ENCODE measurements around the gene ZNF391.
"Not testable (repeated sequence)": the region's sequence is repeated elsewhere in the genome, so short reads cannot be mapped to it uniquely, and the experiment has no call there.

Gene ZNF391

DNA sequence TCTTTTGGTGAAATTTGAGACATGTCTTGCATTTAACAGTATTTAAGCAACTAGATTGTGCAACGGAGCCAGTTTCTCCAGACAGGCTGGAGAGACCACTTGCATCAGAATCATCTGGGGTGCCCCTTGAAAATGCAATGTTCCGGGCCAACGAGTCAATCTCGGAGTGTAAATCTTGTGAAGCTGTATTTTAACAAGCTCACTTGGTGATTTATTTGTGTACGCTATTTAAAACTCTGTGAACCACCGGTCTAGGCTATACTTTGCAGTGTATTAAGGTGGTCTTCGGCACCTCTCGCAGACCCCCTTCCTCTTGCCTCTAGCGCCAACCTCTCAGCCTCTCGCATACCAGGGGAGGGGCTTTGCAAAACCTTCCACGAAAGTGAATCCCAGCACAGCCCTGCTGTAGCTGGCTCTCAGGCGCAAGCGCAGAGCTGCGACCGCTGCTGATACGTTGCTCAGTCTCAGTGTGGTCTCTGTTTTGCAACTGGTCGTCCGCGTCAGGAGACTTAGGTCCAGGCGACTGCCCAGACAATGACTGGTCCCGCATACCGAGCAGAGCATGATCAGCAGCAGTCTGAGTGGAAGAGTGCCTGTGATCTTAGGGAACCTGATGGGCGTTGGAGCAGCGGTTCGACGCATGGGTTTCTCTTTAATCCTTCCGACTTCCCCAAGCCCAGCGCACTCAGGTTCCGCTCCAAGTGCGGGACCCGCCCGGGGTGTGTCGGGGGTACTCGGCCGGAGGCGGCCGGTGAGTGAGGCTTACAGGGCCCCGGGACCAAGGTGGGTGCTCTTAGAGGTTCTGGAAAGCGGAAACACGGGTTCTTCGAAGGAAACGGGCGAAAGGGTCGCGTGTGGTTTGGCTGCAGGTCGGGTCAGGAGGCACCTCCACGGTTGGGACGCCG, at the start of gene ZNF391:
Gene ZNF391 (plus strand): TSS at position 467 of the 905 bp plus-strand sequence. CDS start 11,612 bp downstream, outside the sequence.
- H3K9me3 ChIP-seq (ENCODE audit: control insufficient read depth, low read length): peaks cover 5% of the 10 kb centered on the region
- peak; percentile 95 for DNase-seq (ENCODE audit: low read depth)

DNA sequence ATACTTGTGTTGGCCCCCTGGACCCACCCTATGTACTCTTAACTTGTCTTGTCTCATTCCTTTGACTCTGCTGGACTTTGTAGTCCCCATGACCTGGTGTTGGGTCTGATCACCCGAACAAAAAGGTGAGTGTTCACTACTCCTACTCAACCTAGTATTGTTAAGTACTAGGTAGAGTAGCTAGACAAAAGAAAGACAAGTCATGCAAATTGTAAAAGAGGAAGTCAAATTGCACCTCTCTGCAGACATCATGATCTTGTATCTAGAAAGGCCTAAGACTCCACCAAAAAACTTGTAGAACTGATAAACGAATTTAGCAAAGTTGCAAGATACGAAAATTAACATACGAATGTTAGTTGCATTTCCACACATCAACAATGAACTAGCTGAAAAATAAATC, 35.7 kb upstream of the ZNF391 start:
- Histone ChIP-seq H3K9me3 (ENCODE audit: control insufficient read depth, low read length) (peaks cover 22% of the 10 kb centered on the region), H3K4me1 (ENCODE audit: control insufficient read depth, insufficient read depth, low read length) (no peaks in the 10 kb centered on the region), H3K36me3 (ENCODE audit: control insufficient read depth, insufficient read depth, low read length, severe bottlenecking) (no peaks in the 10 kb centered on the region), H3K4me3 (ENCODE audit: low read length) (no peak overlapping the region), H3K27me3 (replicated peaks; ENCODE audit: control insufficient read depth, insufficient read depth, low read length) (no peaks in the 10 kb centered on the region), H3K9ac (ENCODE audit: low read length) (no peak overlapping the region)
- DNase-seq (ENCODE audit: low read depth): no peak

More for the DNA sequence above, at the start of gene ZNF391:
- no peaks in the 10 kb centered on the region for H3K36me3 ChIP-seq (ENCODE audit: control insufficient read depth, insufficient read depth, low read length, severe bottlenecking)
- H3K4me1 ChIP-seq (ENCODE audit: control insufficient read depth, insufficient read depth, low read length): peaks cover 14% of the 10 kb centered on the region
- peak within 1 kb of the TSS; percentile 95 for H3K4me3 ChIP-seq (ENCODE audit: low read length)
- peak within 1 kb of the TSS; percentile 94 for H3K9ac ChIP-seq (ENCODE audit: low read length)
- no peaks in the 10 kb centered on the region for H3K27me3 ChIP-seq (replicated peaks; ENCODE audit: control insufficient read depth, insufficient read depth, low read length)

DNA sequence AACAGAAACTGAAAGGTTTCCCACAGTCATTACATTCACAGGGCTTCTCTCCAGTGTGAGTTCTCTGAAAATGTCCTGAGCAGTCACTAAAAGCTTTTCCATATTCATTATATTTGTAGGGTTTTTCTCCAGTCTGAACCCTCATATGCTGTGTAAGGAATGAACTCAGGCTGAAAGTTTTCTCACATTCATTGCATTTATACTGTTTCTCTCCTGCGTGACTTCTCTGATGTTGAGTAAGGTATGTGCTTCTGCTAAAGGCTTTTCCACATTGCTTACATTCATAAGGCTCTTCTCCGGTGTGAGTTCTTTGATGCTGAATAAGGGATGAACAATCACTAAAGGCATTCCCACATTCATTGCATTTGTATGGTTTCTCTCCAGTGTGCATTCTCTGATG, 29.8 kb upstream of the ZNF391 start:
- no peak for DNase-seq (ENCODE audit: low read depth)
- Histone ChIP-seq H3K27me3 (replicated peaks; ENCODE audit: control insufficient read depth, insufficient read depth, low read length) (no peaks in the 10 kb centered on the region), H3K36me3 (ENCODE audit: control insufficient read depth, insufficient read depth, low read length, severe bottlenecking) (no peaks in the 10 kb centered on the region), H3K4me1 (ENCODE audit: control insufficient read depth, insufficient read depth, low read length) (no peaks in the 10 kb centered on the region), H3K4me3 (ENCODE audit: low read length) (no peak overlapping the region), H3K9ac (ENCODE audit: low read length) (no peak overlapping the region), H3K9me3 (ENCODE audit: control insufficient read depth, low read length) (peaks cover 53% of the 10 kb centered on the region)

DNA sequence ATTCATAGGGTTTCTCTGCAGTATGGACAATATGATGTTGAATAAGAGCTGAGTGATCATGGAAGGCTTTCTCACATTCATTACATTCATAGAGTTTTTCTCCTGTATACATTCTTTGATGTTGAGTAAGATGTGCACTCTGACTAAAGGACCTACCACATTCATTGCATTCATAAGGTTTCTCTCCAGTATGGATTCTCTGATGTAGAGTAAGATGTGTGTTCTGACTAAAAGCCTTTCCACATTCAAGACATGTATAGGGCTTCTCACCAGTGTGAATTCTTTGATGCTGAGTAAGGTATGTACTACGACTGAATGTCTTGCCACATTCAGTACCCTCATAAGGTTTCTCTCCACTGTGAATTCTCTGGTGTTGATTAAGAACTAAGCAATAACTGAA, 29.3 kb upstream of the ZNF391 start:
- DNase-seq (ENCODE audit: low read depth): no peak
- H3K9ac ChIP-seq (ENCODE audit: low read length): no peak overlapping the region
- H3K4me3 ChIP-seq (ENCODE audit: low read length): no peak overlapping the region
- no peaks in the 10 kb centered on the region for H3K36me3 ChIP-seq (ENCODE audit: control insufficient read depth, insufficient read depth, low read length, severe bottlenecking)
- H3K4me1 ChIP-seq (ENCODE audit: control insufficient read depth, insufficient read depth, low read length): no peaks in the 10 kb centered on the region
- H3K27me3 ChIP-seq (replicated peaks; ENCODE audit: control insufficient read depth, insufficient read depth, low read length): no peaks in the 10 kb centered on the region
- H3K9me3 ChIP-seq (ENCODE audit: control insufficient read depth, low read length): peaks cover 53% of the 10 kb centered on the region

DNA sequence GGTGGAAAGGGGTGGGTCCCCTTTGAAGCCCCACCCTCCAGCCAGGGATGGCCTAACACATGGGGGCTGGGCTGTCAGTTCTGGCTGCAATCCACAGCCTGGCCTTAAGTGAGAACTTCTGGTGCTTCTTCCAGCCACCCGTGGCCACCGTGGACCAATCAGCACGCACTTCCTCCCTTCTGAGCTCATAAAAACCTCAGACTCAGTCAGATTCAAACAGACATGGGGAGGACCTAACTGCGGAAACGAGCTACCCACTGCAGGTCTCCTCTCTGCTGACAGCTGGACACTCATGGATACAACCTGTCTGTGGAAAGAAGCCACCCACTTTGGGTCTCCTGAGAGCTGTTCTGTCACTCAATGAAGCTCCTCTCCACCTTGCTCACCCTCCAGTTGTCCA, 20.4 kb upstream of the ZNF391 start:
- no peaks in the 10 kb centered on the region for H3K27me3 ChIP-seq (replicated peaks; ENCODE audit: control insufficient read depth, insufficient read depth, low read length)
- H3K9ac ChIP-seq (ENCODE audit: low read length): no peak overlapping the region
- no peaks in the 10 kb centered on the region for H3K4me1 ChIP-seq (ENCODE audit: control insufficient read depth, insufficient read depth, low read length)
- no peaks in the 10 kb centered on the region for H3K36me3 ChIP-seq (ENCODE audit: control insufficient read depth, insufficient read depth, low read length, severe bottlenecking)
- no peak overlapping the region for H3K4me3 ChIP-seq (ENCODE audit: low read length)
- H3K9me3 ChIP-seq (ENCODE audit: control insufficient read depth, low read length): peaks cover 5% of the 10 kb centered on the region
- no peak for DNase-seq (ENCODE audit: low read depth)

DNA sequence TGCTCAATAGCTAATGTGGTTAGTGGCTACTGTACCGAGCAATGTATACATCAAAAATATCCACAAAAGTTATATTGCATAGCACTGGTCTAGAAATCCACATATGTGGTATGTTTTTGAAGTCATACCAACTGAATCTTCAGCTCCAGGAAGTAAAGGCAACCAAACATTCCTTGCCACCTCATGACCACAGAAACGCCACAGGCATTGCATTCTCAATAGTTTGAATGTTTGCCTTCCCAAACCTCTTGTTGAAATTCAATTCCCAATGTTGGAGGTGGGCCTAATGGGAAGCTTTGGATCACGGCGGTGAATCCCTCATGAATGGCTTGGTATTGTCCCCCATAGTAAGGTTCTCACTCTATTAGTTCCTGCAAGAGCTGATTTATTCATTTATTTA, 18.2 kb upstream of the ZNF391 start:
- no peaks in the 10 kb centered on the region for H3K36me3 ChIP-seq (ENCODE audit: control insufficient read depth, insufficient read depth, low read length, severe bottlenecking)
- H3K4me1 ChIP-seq (ENCODE audit: control insufficient read depth, insufficient read depth, low read length): no peaks in the 10 kb centered on the region
- H3K9me3 ChIP-seq (ENCODE audit: control insufficient read depth, low read length): peaks cover 4% of the 10 kb centered on the region
- DNase-seq (ENCODE audit: low read depth): no peak
- peaks cover 6% of the 10 kb centered on the region for H3K27me3 ChIP-seq (replicated peaks; ENCODE audit: control insufficient read depth, insufficient read depth, low read length)
- H3K9ac ChIP-seq (ENCODE audit: low read length): no peak overlapping the region
- H3K4me3 ChIP-seq (ENCODE audit: low read length): no peak overlapping the region

DNA sequence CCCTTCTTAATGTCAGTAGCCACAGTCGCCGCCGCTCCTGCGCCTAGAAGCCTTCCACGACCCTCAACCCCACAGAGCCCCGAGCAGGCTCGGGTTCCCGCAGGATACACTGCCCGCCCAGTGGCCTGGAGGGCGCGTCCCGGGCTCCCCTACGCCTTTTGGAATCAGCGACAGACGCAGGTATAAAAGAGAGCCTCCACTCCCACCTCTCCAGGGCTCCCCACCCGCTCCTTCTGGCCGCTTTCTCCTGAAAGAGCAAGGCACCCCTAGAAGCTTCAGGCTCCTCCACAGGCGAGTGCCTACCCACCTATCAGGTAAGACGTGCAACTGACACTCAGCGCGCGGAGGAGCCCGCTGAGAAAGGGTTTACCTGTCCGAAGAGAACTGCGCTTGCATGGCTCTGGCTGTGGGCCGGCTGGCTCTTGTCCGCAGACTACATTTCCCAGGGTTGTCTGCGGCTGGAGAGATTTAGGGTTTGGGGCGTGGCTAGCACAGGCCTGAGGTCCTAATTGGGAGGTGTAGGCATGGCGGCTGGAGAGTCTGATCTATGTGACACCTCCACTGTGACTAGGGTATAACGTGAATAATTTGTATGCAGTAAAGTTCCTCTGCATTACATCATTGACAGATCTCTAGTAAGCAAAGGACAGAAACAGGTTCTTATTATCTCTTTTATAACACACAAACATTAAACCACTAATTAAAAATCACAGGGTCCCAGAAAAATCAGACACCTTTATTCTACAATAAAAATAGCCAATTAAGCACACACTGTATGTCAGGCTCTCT, 13.5 kb upstream of the ZNF391 start:
- H3K4me3 ChIP-seq (ENCODE audit: low read length): peak overlapping the region; percentile 80
- DNase-seq (ENCODE audit: low read depth): peak; percentile 80
- H3K9me3 ChIP-seq (ENCODE audit: control insufficient read depth, low read length): no peaks in the 10 kb centered on the region

DNA sequence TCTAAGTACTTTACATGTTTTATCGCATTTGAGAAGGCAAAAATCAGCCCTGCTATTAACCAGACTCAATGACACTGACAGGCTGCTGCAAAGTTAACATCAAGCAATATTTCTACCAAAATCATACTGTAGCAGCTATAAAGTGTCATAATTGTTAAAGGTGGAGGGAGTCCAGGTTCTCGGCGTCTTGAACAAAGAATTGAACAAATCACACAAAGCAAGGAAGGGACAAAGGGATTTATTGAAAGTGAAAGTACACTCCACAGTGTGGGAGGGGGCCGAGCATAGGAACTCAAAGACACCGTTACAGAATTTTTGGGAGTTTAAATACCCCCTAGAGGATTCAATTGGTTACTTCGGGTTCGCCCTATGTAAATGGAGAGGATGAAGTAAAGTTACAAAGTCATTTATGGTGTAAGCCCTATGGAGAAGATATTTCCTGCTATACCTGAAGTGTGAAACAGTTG, 12.9 kb upstream of the ZNF391 start:
- no peak overlapping the region for H3K9ac ChIP-seq (ENCODE audit: low read length)
- H3K36me3 ChIP-seq (ENCODE audit: control insufficient read depth, insufficient read depth, low read length, severe bottlenecking): no peaks in the 10 kb centered on the region
- peaks cover 6% of the 10 kb centered on the region for H3K27me3 ChIP-seq (replicated peaks; ENCODE audit: control insufficient read depth, insufficient read depth, low read length)
- no peaks in the 10 kb centered on the region for H3K9me3 ChIP-seq (ENCODE audit: control insufficient read depth, low read length)
- H3K4me1 ChIP-seq (ENCODE audit: control insufficient read depth, insufficient read depth, low read length): no peaks in the 10 kb centered on the region
- H3K4me3 ChIP-seq (ENCODE audit: low read length): peak overlapping the region; percentile 80
- peak; percentile 28 for DNase-seq (ENCODE audit: low read depth)

More for the DNA sequence above, 13.5 kb upstream of the ZNF391 start:
- H3K27me3 ChIP-seq (replicated peaks; ENCODE audit: control insufficient read depth, insufficient read depth, low read length): peaks cover 6% of the 10 kb centered on the region
- H3K4me1 ChIP-seq (ENCODE audit: control insufficient read depth, insufficient read depth, low read length): no peaks in the 10 kb centered on the region
- H3K9ac ChIP-seq (ENCODE audit: low read length): no peak overlapping the region
- H3K36me3 ChIP-seq (ENCODE audit: control insufficient read depth, insufficient read depth, low read length, severe bottlenecking): no peaks in the 10 kb centered on the region

DNA sequence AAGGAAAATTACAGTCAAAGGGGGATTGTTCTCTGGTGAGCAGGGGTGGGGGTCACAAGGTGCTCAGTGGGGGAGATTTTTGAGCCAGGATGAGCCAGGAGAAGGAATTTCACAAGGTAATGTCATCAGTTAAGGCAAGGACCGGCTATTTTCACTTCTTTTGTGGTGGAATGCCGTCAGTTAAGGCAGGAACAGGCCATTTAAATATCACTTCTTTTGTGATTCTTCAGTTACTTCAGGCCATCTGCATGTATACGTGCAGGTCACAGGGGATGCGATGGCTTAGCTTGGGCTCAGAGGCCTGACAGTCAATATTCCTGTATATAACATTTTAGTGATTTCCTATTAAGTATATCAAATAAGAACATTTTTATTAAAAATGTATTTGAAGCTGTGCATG, 10.2 kb upstream of the ZNF391 start:
- not testable (repeated sequence) for DNase-seq (ENCODE audit: low read depth); H3K4me3 ChIP-seq (ENCODE audit: low read length); H3K9ac ChIP-seq (ENCODE audit: low read length); H3K27me3 ChIP-seq (replicated peaks; ENCODE audit: control insufficient read depth, insufficient read depth, low read length); H3K4me1 ChIP-seq (ENCODE audit: control insufficient read depth, insufficient read depth, low read length); H3K36me3 ChIP-seq (ENCODE audit: control insufficient read depth, insufficient read depth, low read length, severe bottlenecking); H3K9me3 ChIP-seq (ENCODE audit: control insufficient read depth, low read length)

DNA sequence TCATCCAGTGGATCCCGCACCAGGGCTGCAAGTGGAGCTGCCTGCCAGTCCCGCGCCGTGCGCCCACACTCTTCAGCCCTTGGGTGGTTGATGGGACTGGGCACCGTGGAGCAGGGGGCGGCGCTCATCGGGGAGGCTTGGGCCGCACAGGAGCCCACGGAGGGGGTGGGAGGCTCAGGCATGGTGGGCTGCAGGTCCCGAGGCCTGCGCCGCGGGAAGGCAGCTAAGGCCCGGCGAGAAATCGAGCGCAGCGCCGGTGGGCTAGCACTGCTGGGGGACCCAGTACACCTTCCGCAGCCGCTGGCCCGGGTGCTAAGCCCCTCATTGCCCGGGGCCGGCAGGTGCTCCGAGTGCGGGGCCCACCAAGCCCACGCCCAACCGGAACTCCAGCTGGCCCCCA, 7.6 kb upstream of the ZNF391 start:
- H3K36me3 ChIP-seq (ENCODE audit: control insufficient read depth, insufficient read depth, low read length, severe bottlenecking); H3K4me1 ChIP-seq (ENCODE audit: control insufficient read depth, insufficient read depth, low read length); DNase-seq (ENCODE audit: low read depth); H3K9ac ChIP-seq (ENCODE audit: low read length); H3K27me3 ChIP-seq (replicated peaks; ENCODE audit: control insufficient read depth, insufficient read depth, low read length); H3K9me3 ChIP-seq (ENCODE audit: control insufficient read depth, low read length); H3K4me3 ChIP-seq (ENCODE audit: low read length): not testable (repeated sequence)

DNA sequence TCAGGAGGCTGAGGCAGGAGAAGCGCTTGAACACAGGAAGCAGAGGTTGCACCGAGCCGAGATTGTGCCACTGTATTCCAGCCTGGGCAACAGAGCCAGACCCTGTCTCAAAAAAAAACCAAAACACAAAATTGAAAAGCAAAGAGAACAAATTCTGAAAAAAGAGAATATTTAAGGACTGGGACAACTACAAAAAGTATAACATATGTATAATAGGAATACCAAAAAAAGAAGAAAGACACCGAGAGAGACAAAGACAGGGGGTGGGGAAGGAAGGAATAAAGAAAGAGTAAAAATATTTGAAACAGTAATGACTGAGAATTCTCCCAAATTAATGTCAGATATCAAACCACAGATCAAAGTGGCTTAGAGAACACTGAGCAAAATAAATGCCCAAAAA, 5.5 kb upstream of the ZNF391 start:
- H3K36me3 ChIP-seq (ENCODE audit: control insufficient read depth, insufficient read depth, low read length, severe bottlenecking): no peaks in the 10 kb centered on the region
- no peaks in the 10 kb centered on the region for H3K27me3 ChIP-seq (replicated peaks; ENCODE audit: control insufficient read depth, insufficient read depth, low read length)
- no peak overlapping the region for H3K4me3 ChIP-seq (ENCODE audit: low read length)
- H3K4me1 ChIP-seq (ENCODE audit: control insufficient read depth, insufficient read depth, low read length): peaks cover 5% of the 10 kb centered on the region
- H3K9me3 ChIP-seq (ENCODE audit: control insufficient read depth, low read length): peaks cover 6% of the 10 kb centered on the region
- no peak overlapping the region for H3K9ac ChIP-seq (ENCODE audit: low read length)
- DNase-seq (ENCODE audit: low read depth): no peak

All from adipocyte (in vitro differentiated cells).